ENCODE data around the gene CEP170B.

DNA sequence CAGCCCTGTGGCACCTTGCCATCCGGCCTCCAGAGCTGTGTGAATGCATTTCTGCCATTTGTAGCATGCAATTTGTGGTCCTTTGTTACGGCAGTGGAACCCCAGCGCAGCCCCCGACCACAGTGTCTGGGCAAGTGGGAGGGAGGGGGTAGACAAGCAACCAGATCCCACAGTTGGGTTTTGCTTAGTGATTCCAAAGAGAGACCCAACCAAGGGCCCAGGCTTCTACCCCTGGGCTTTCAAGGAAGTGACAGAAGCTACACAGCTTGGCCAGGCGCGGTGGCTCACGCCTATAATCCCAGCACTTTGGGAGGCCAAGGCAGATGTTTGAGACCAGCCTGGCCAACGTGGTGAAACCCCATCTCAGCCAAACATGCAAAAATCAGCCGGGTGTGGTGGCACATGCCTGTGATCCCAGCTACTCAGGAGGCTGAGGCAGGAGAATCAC lies 46.3 kb upstream of the CEP170B start:
- TF ChIP-seq POLR2AphosphoS5 (IDR thresholded peaks at IDR 0.05; ENCODE audit: borderline replicate concordance, low read depth, low read length): no peak
- TF ChIP-seq EZH2 (IDR thresholded peaks at IDR 0.05): no peak
